H1 (cell line): ENCODE measurements around the gene FAM174B. TPM values are rescaled to one million over a fixed set of nuclear protein-coding genes. Genes with fewer than 3 reads are reported as not detected.

Experiments used
- CTCF ChIA-PET: fragments of 300-600 bp; sonication (Branson Sonifier 250); formaldehyde crosslinking; loops from one replicate; lab custom pipeline; 2021; ENCODE audit not compliant: partially characterized antibody; lab: Charles Lee
- POLR2A ChIA-PET: fragments of 300-600 bp; sonication (Branson Sonifier 250); formaldehyde crosslinking; loops from one replicate; lab custom pipeline; 2021; ENCODE audit warnings: inconsistent platforms; ENCODE audit not compliant: partially characterized antibody; lab: Charles Lee
- DNase-seq, 2 experiments: peaks; one replicate each; pipeline versions ENCODE4 v3.0.0 to v3.0.0-alpha.2; 2010 to 2022; ENCODE audit warnings: low spot score in 2 of 2, low read depth in 1 of 2, mixed read lengths in 1 of 2
- FAIRE-seq: peaks from 2 replicates; lab custom pipeline; 2011; peaks lifted over from hg19 to GRCh38; lab: Jason Lieb, UNC
- H2AFZ ChIP-seq: 2 replicates; pipeline ENCODE4 v1.8.1; 2012; ENCODE audit warnings: low read length, inconsistent platforms
- H2AK5ac ChIP-seq: 2 replicates; pipeline ENCODE4 v1.6.1; 2013; ENCODE audit warnings: low read depth, low read length
- H2BK120ac ChIP-seq: replicated peaks from 2 replicates; pipeline ENCODE3; 2013; ENCODE audit warnings: low read depth, low read length, inconsistent platforms
- H2BK12ac ChIP-seq: 2 replicates; pipeline ENCODE4 v1.6.1; 2013; ENCODE audit warnings: low read depth, low read length
- H2BK15ac ChIP-seq: 2 replicates; pipeline ENCODE4 v1.6.1; 2013; ENCODE audit warnings: low read length
- H2BK20ac ChIP-seq: 2 replicates; pipeline ENCODE4 v1.6.1; 2013; ENCODE audit warnings: low read length
- H2BK5ac ChIP-seq: 2 replicates; pipeline ENCODE4 v1.6.1; 2013; ENCODE audit warnings: low read depth, low read length
- H3K14ac ChIP-seq: 2 replicates; pipeline ENCODE4 v1.6.1; 2013; ENCODE audit warnings: inconsistent platforms; ENCODE audit not compliant: insufficient read length
- H3K18ac ChIP-seq: 2 replicates; pipeline ENCODE4 v1.6.1; 2013; ENCODE audit warnings: low read length; ENCODE audit errors: extremely low read depth
- H3K23ac ChIP-seq: 2 replicates; pipeline ENCODE4 v1.6.1; 2013; ENCODE audit warnings: inconsistent platforms; ENCODE audit not compliant: insufficient read length
- H3K23me2 ChIP-seq: 2 replicates; pipeline ENCODE4 v1.6.1; 2013; ENCODE audit warnings: low read depth, low read length
- H3K27ac ChIP-seq: 2 replicates; pipeline ENCODE4 v1.6.1; 2011; ENCODE audit warnings: low read depth, low read length, inconsistent platforms
- H3K27me3 ChIP-seq, 4 experiments: replicated peaks in 1 of 4; 1 replicate in 1 of 4; 2 replicates in 3 of 4; pipeline versions ENCODE4 v1.6.1 to v1.8.1; 2011 to 2013; ENCODE audit warnings: low read length in 3 of 4, mild to moderate bottlenecking in 3 of 4, inconsistent platforms in 2 of 4, mixed read lengths in 2 of 4, moderate library complexity in 1 of 4; ENCODE audit not compliant: control insufficient read depth in 3 of 4, insufficient read depth in 3 of 4; ENCODE audit errors: extremely low read depth in 1 of 4
- H3K36me3 ChIP-seq, 4 experiments: 2 replicates each; pipeline versions ENCODE4 v1.6.1 to v1.8.1; 2011 to 2013; ENCODE audit warnings: mild to moderate bottlenecking in 4 of 4, low read length in 3 of 4, moderate library complexity in 2 of 4, control low read depth in 1 of 4, inconsistent platforms in 1 of 4; ENCODE audit not compliant: insufficient read depth in 4 of 4, control insufficient read depth in 2 of 4
- H3K4ac ChIP-seq: replicated peaks from 2 replicates; pipeline ENCODE3; 2013; ENCODE audit warnings: low read length, low read depth, mixed read lengths, inconsistent platforms; ENCODE audit not compliant: insufficient read length
- H3K4me1 ChIP-seq, 4 experiments: replicated peaks in 1 of 4; 1 replicate in 1 of 4; 2 replicates in 3 of 4; pipeline versions ENCODE4 v1.6.1 to v1.8.1; 2011 to 2013; ENCODE audit warnings: low read length in 3 of 4, inconsistent platforms in 2 of 4, mixed read lengths in 1 of 4; ENCODE audit not compliant: insufficient read depth in 4 of 4, control insufficient read depth in 3 of 4
- H3K4me2 ChIP-seq, 2 experiments: 2 replicates each; pipeline versions ENCODE4 v1.6.1 to v1.8.1; 2011 to 2013; ENCODE audit warnings: low read depth in 2 of 2, low read length in 2 of 2, control low read depth in 1 of 2, inconsistent platforms in 1 of 2, mild to moderate bottlenecking in 1 of 2; ENCODE audit not compliant: insufficient read depth in 1 of 2
- H3K4me3 ChIP-seq, 4 experiments: fragments of 200-600, 300-600 bp in 1 of 4; sonication (generic), shearing (Covaris generic), sonication (Bioruptor Twin) in 1 of 4; 2 replicates each; pipeline versions ENCODE4 v1.5.1 to v1.8.1; 2011 to 2016; ENCODE audit warnings: low read length in 4 of 4, low read depth in 3 of 4, control low read depth in 2 of 4, inconsistent platforms in 2 of 4, mild to moderate bottlenecking in 2 of 4, mixed read lengths in 1 of 4, moderate library complexity in 1 of 4; ENCODE audit not compliant: insufficient read depth in 2 of 4; ENCODE audit errors: extremely low read depth in 1 of 4
- H3K56ac ChIP-seq: replicated peaks from 2 replicates; pipeline ENCODE3; 2013; ENCODE audit warnings: low read depth, mild to moderate bottlenecking, mixed read lengths, low read length, inconsistent platforms; ENCODE audit not compliant: insufficient read length
- H3K79me1 ChIP-seq: 2 replicates; pipeline ENCODE4 v1.6.1; 2013; ENCODE audit warnings: low read depth, low read length, control low read depth
- H3K79me2 ChIP-seq, 2 experiments: 2 replicates each; pipeline versions ENCODE4 v1.6.1 to v1.8.1; 2012 to 2013; ENCODE audit warnings: low read length in 2 of 2, mild to moderate bottlenecking in 2 of 2, inconsistent platforms in 1 of 2; ENCODE audit not compliant: insufficient read depth in 2 of 2, control insufficient read depth in 1 of 2
- H3K9ac ChIP-seq, 4 experiments: replicated peaks in 1 of 4; 1 replicate in 1 of 4; 2 replicates in 3 of 4; pipeline versions ENCODE4 v1.6.1 to v1.8.1; 2011 to 2013; ENCODE audit warnings: low read depth in 3 of 4, low read length in 3 of 4, control low read depth in 2 of 4, mild to moderate bottlenecking in 2 of 4, moderate library complexity in 2 of 4, inconsistent platforms in 1 of 4; ENCODE audit errors: extremely low read depth in 1 of 4
- H3K9me3 ChIP-seq, 2 experiments: 2 replicates each; pipeline versions ENCODE4 v1.6.1 to v1.8.1; 2012 to 2013; ENCODE audit warnings: mild to moderate bottlenecking in 2 of 2, moderate library complexity in 2 of 2, control low read depth in 1 of 2, inconsistent platforms in 1 of 2, low read depth in 1 of 2, low read length in 1 of 2, mixed read lengths in 1 of 2; ENCODE audit not compliant: insufficient read depth in 2 of 2
- H4K20me1 ChIP-seq, 2 experiments: replicated peaks in 1 of 2; 2 replicates each; pipeline versions ENCODE3 to v1.8.1; 2011 to 2013; ENCODE audit warnings: inconsistent platforms in 2 of 2, low read length in 2 of 2, mild to moderate bottlenecking in 1 of 2; ENCODE audit not compliant: insufficient read depth in 2 of 2, control insufficient read depth in 1 of 2
- H4K5ac ChIP-seq: 2 replicates; pipeline ENCODE4 v1.6.1; 2013; ENCODE audit warnings: low read length, low read depth, mixed read lengths, inconsistent platforms; ENCODE audit not compliant: insufficient read length
- H4K8ac ChIP-seq: 2 replicates; pipeline ENCODE4 v1.8.0; 2013; ENCODE audit warnings: mild to moderate bottlenecking, moderate library complexity, low read length, inconsistent platforms; ENCODE audit not compliant: insufficient read depth; ENCODE audit errors: extremely low read depth
- H4K91ac ChIP-seq: replicated peaks from 2 replicates; pipeline ENCODE3; 2013; ENCODE audit warnings: low read length, mixed read lengths, inconsistent platforms; ENCODE audit not compliant: insufficient read length
- CTCF ChIP-seq, 3 experiments: IDR thresholded peaks; 1 replicate in 2 of 3; 2 replicates in 1 of 3; pipeline versions ENCODE4 v1.5.1 to v1.6.1; 2011; ENCODE audit warnings: low read length in 3 of 3, mild to moderate bottlenecking in 3 of 3, inconsistent platforms in 2 of 3, low read depth in 1 of 3, moderate library complexity in 1 of 3; ENCODE audit not compliant: insufficient read depth in 1 of 3; ENCODE audit errors: control extremely low read depth in 1 of 3
- HDAC2 ChIP-seq, 2 experiments: fragments of 300-600 bp in 1 of 2; sonication (generic) in 1 of 2; IDR thresholded peaks; 2 replicates each; pipeline ENCODE4 v1.6.1; 2011 to 2012; ENCODE audit warnings: low read depth in 2 of 2, low read length in 2 of 2, mild to moderate bottlenecking in 2 of 2, moderate library complexity in 2 of 2, borderline replicate concordance in 1 of 2, inconsistent platforms in 1 of 2
- POLR2A ChIP-seq, 2 experiments: IDR thresholded peaks; 1 replicate in 1 of 2; 2 replicates in 1 of 2; pipeline ENCODE4 v1.6.1; 2011; ENCODE audit warnings: low read depth in 2 of 2, low read length in 2 of 2, mild to moderate bottlenecking in 2 of 2; ENCODE audit errors: control extremely low read depth in 1 of 2
- RAD21 ChIP-seq, 2 experiments: IDR thresholded peaks in 1 of 2; conservative IDR thresholded peaks in 1 of 2; 2 replicates each; pipeline ENCODE4 v1.6.1; 2011; ENCODE audit warnings: low read depth in 2 of 2, low read length in 2 of 2, improper control_type of control experiment in 1 of 2, inconsistent platforms in 1 of 2, mild to moderate bottlenecking in 1 of 2, moderate library complexity in 1 of 2
- RBBP5 ChIP-seq: IDR thresholded peaks from 2 replicates; pipeline ENCODE4 v1.7.1; 2012; ENCODE audit warnings: low read depth, mild to moderate bottlenecking, inconsistent platforms, low read length, moderate library complexity, borderline replicate concordance
- WGBS, 2 experiments: shearing (Covaris generic) in 1 of 2; methylation state at CpG; one replicate each; pipeline versions ENCODE4 v1.1.6 to v1.1.7; 2013 to 2015; ENCODE audit warnings: low lambda C conversion rate in 2 of 2, mixed read lengths in 2 of 2, inconsistent platforms in 1 of 2, low coverage in 1 of 2, missing lambda C conversion rate in 1 of 2; ENCODE audit not compliant: insufficient replicate concordance in 2 of 2, insufficient coverage in 1 of 2, insufficient read length in 1 of 2; ENCODE audit errors: extremely low coverage in 1 of 2, missing lambda C conversion rate in 1 of 2; 5-methylcytosine and 5-hydroxymethylcytosine counted together
- polyA plus RNA-seq, 7 experiments: library from polyadenylated mRNA; depleted of rRNA in 3 of 7; stranded (reverse) in 5 of 7; unstranded in 2 of 7; fragments of >200 nt in 5 of 7; fragments of 200-250 nt in 2 of 7; gene quantifications; 1 replicate in 5 of 7; 2 replicates in 1 of 7; 4 replicates in 1 of 7; pipeline versions ENCODE4 v1.2.1 to v1.2.3, GENCODE V29; 2011 to 2013; ENCODE audit warnings: missing spikeins in 2 of 7, mixed read lengths in 2 of 7
- total RNA-seq: library from RNA; stranded (reverse); fragmentation: NEBNext Ultra II Directional; extraction: Animal tissue kit (Norgen Biotek cat#: 25700); gene quantifications from 2 replicates; pipeline ENCODE4 v1.2.1, GENCODE V29; 2021

FAM174B gene
- total and polyA plus RNA-seq, 2 of the 8 experiments (the other 6 are each of a cell fraction or from before 2014, with no cell fraction given), result 9.3 to 35.2 TPM

- Histone ChIP-seq H4K91ac (no peak overlapping the region), H3K27ac (no peak overlapping the region), H2AK5ac (no peak overlapping the region), H3K4ac (no peak overlapping the region), H4K20me1 (no peaks in the 10 kb centered on the region), H3K4me3 (no peak overlapping the region), H3K14ac (no peak overlapping the region), H3K56ac (no peak overlapping the region), H2BK120ac (no peak overlapping the region), H3K4me2 (no peak overlapping the region), H3K79me1 (no peaks in the 10 kb centered on the region), H4K5ac (no peak overlapping the region), H2BK20ac (no peak overlapping the region), H3K36me3 (no peaks in the 10 kb centered on the region), H2BK12ac (0 out of 2 replicates have a peak overlapping the region, but pooled peaks have one; percentile 46), H2BK15ac (no peak overlapping the region), H3K23me2 (no peaks in the 10 kb centered on the region), H3K23ac (no peak overlapping the region), H3K4me1 (no peaks in the 10 kb centered on the region), H2AFZ (0 out of 2 replicates have a peak overlapping the region, but pooled peaks have one; percentile 27), H3K9me3 (peaks cover under 1 to 1% of the 10 kb centered on the region in 2 experiments; a peak in 3 of 4 replicates), H3K18ac (no peak overlapping the region), H3K79me2 (no peaks in the 10 kb centered on the region), H3K9ac (no peak overlapping the region), H4K8ac (no peak overlapping the region), H2BK5ac (peak overlapping the region; percentile 17; the same call in 1 of the 2 replicates), H3K27me3 (no peaks in the 10 kb centered on the region)
- POLR2A ChIA-PET, result no interaction called here
- FAIRE-seq, result no peak
- DNase-seq, result peak; percentile 25 to 59
- TF ChIP-seq RAD21 (IDR thresholded peaks at IDR 0.05 in 1 of 2, conservative IDR thresholded peaks at IDR 0.05 in 1 of 2; ENCODE audit: low read depth in 2 of 2, low read length in 2 of 2) (peak; percentile 92 to 94), RBBP5 (no peak), POLR2A (IDR thresholded peaks at IDR 0.05; ENCODE audit: control extremely low read depth in 1 of 2, low read depth in 2 of 2, low read length in 2 of 2) (no peak), HDAC2 (IDR thresholded peaks at IDR 0.05; ENCODE audit: borderline replicate concordance in 1 of 2, low read depth in 2 of 2, low read length in 2 of 2) (no peak), CTCF (IDR thresholded peaks at IDR 0.05; ENCODE audit: control extremely low read depth in 1 of 3, insufficient read depth in 1 of 3, low read depth in 1 of 3, low read length in 3 of 3) (peak; percentile 75 to 83 (median 76))
- WGBS, 2 experiments, result 78% methylated on average over 6 of the region's 6 CpGs; no CpG with 5 or more reads in 1 of the 2 experiments
- CTCF ChIA-PET, result interaction anchor here (0.8 to 3.4 kb wide), 8 partner anchors 14 to 264 kb away, joined by 3 to 26 read pairs (median 5); no protein-coding TSS in a partner anchor
These were observed 27.9 kb upstream of the FAM174B start for GRCh38 chr15:92683511-92683834.
